ENCODE data around the gene COX7A2. TPM values are rescaled to one million over a fixed set of nuclear protein-coding genes. Genes with fewer than 3 reads are reported as not detected.

Gene COX7A2
- total and polyA plus RNA-seq, 2 donors (not counting 1 experiment from before 2014, with no cell fraction given), result 83.8 to 160 TPM

GRCh38 chr6:75196081-75196687, 47.4 kb downstream of the COX7A2 start:
- Histone ChIP-seq H3K4me3 (ENCODE audit: control extremely low read depth in 1 of 5, extremely low read depth in 1 of 5, insufficient read depth in 1 of 5, low read depth in 2 of 5, low read length in 4 of 5) (no peak overlapping the region), H3K4me1 (ENCODE audit: control insufficient read depth in 2 of 2, insufficient read depth in 2 of 2, low read length in 2 of 2) (no peaks in the 10 kb centered on the region), H3K4me2 (replicated peaks; ENCODE audit: low read depth, low read length, poor library complexity, severe bottlenecking) (no peak overlapping the region), H4K20me1 (ENCODE audit: control insufficient read depth, insufficient read depth, low read length, poor library complexity, severe bottlenecking) (no peaks in the 10 kb centered on the region), H3K36me3 (replicated peaks in 1 of 2; ENCODE audit: control extremely low read depth in 1 of 2, control insufficient read depth in 1 of 2, extremely low read depth in 1 of 2, insufficient read depth in 2 of 2, low read length in 1 of 2) (no peaks in the 10 kb centered on the region), H3K27ac (ENCODE audit: low read length in 2 of 2) (no peak overlapping the region), H3K27me3 (replicated peaks in 1 of 4; ENCODE audit: control extremely low read depth in 1 of 4, control insufficient read depth in 3 of 4, insufficient read depth in 4 of 4, low read length in 3 of 4) (peaks cover 0 to 10% (median 4%) of the 10 kb centered on the region in 4 experiments), H3K9ac (ENCODE audit: low read length) (no peak overlapping the region), H2AFZ (ENCODE audit: insufficient read depth, low read depth, low read length, poor library complexity, severe bottlenecking) (no peak overlapping the region), H3K9me3 (ENCODE audit: control extremely low read depth in 1 of 3, control insufficient read depth in 2 of 3, insufficient read depth in 1 of 3, low read length in 2 of 3) (no peaks in the 10 kb centered on the region), H3K79me2 (ENCODE audit: control insufficient read depth, insufficient read depth, low read length) (no peaks in the 10 kb centered on the region)
- TF ChIP-seq, protein P1, sequence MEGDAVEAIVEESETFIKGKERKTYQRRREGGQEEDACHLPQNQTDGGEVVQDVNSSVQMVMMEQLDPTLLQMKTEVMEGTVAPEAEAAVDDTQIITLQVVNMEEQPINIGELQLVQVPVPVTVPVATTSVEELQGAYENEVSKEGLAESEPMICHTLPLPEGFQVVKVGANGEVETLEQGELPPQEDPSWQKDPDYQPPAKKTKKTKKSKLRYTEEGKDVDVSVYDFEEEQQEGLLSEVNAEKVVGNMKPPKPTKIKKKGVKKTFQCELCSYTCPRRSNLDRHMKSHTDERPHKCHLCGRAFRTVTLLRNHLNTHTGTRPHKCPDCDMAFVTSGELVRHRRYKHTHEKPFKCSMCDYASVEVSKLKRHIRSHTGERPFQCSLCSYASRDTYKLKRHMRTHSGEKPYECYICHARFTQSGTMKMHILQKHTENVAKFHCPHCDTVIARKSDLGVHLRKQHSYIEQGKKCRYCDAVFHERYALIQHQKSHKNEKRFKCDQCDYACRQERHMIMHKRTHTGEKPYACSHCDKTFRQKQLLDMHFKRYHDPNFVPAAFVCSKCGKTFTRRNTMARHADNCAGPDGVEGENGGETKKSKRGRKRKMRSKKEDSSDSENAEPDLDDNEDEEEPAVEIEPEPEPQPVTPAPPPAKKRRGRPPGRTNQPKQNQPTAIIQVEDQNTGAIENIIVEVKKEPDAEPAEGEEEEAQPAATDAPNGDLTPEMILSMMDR (IDR thresholded peaks at IDR 0.05), result no peak
- no peak for TF ChIP-seq EZH2 (IDR thresholded peaks at IDR 0.05; ENCODE audit: borderline replicate concordance, insufficient read depth, low read depth, low read length, poor library complexity, severe bottlenecking)
- Mint-ChIP-seq H3K27me3 (peaks cover 26% of the 10 kb centered on the region), H3K4me3 (no peak overlapping the region), H3K4me1 (no peaks in the 10 kb centered on the region), H3K9me3 (ENCODE audit: insufficient read depth) (no peaks in the 10 kb centered on the region), H3K27ac (no peak overlapping the region)
- DNase-seq (no peak), ATAC-seq (ENCODE audit: low read depth) (no peak)
- POLR2A ChIA-PET, result no interaction called here
- intact Hi-C loops (cut with micrococcal nuclease), result no loop called here
- WGBS (ENCODE audit: insufficient coverage), result no CpG with 5 or more reads among the region's 2 CpGs
- CTCF ChIA-PET, result interaction anchor here (2.2 kb wide), 1 partner anchor 12 kb away, joined by 5 read pairs; no protein-coding TSS in a partner anchor

- H3K4me2 ChIP-seq (replicated peaks; ENCODE audit: low read depth, low read length, poor library complexity, severe bottlenecking), result no peak overlapping the region
- no peak overlapping the region for H3K9ac ChIP-seq (ENCODE audit: low read length)
- H3K27me3 ChIP-seq (replicated peaks in 1 of 4; ENCODE audit: control extremely low read depth in 1 of 4, control insufficient read depth in 3 of 4, insufficient read depth in 4 of 4, low read length in 3 of 4), result peaks cover 0 to 10% (median 0%) of the 10 kb centered on the region in 4 experiments
- H3K27ac ChIP-seq (ENCODE audit: low read length in 2 of 2), result no peak overlapping the region
- ChIA-PET CTCF (no interaction called here), POLR2A (no interaction called here)
- DNase-seq (no peak), ATAC-seq (ENCODE audit: low read depth) (no peak)
- H3K9me3 ChIP-seq (ENCODE audit: control extremely low read depth in 1 of 3, control insufficient read depth in 2 of 3, insufficient read depth in 1 of 3, low read length in 2 of 3), result peaks cover 0 to 2% (median 0%) of the 10 kb centered on the region in 3 donors
- TF ChIP-seq, protein P1 (IDR thresholded peaks at IDR 0.05), result no peak
- no peak for TF ChIP-seq EZH2 (IDR thresholded peaks at IDR 0.05; ENCODE audit: borderline replicate concordance, insufficient read depth, low read depth, low read length, poor library complexity, severe bottlenecking)
- Mint-ChIP-seq H3K27me3 (peaks cover 9% of the 10 kb centered on the region), H3K9me3 (ENCODE audit: insufficient read depth) (peaks cover 3% of the 10 kb centered on the region), H3K27ac (no peak overlapping the region), H3K4me3 (no peak overlapping the region), H3K4me1 (no peaks in the 10 kb centered on the region)
- WGBS (ENCODE audit: insufficient coverage), result no CpG with 5 or more reads among the region's 3 CpGs
- no peak overlapping the region for H2AFZ ChIP-seq (ENCODE audit: insufficient read depth, low read depth, low read length, poor library complexity, severe bottlenecking)
- H3K36me3 ChIP-seq (replicated peaks in 1 of 2; ENCODE audit: control extremely low read depth in 1 of 2, control insufficient read depth in 1 of 2, extremely low read depth in 1 of 2, insufficient read depth in 2 of 2, low read length in 1 of 2), result no peaks in the 10 kb centered on the region
- intact Hi-C loops (cut with micrococcal nuclease), result no loop called here
- no peaks in the 10 kb centered on the region for H4K20me1 ChIP-seq (ENCODE audit: control insufficient read depth, insufficient read depth, low read length, poor library complexity, severe bottlenecking)
- no peaks in the 10 kb centered on the region for H3K4me1 ChIP-seq (ENCODE audit: control insufficient read depth in 2 of 2, insufficient read depth in 2 of 2, low read length in 2 of 2)
- H3K79me2 ChIP-seq (ENCODE audit: control insufficient read depth, insufficient read depth, low read length), result no peaks in the 10 kb centered on the region
- no peak overlapping the region for H3K4me3 ChIP-seq (ENCODE audit: control extremely low read depth in 1 of 5, extremely low read depth in 1 of 5, insufficient read depth in 1 of 5, low read depth in 2 of 5, low read length in 4 of 5)
These were observed 55.2 kb downstream of the COX7A2 start for GRCh38 chr6:75188221-75188925.

All from B cell (primary cell).